ENCODE data around the gene ARMH1. TPM values are rescaled to one million over a fixed set of nuclear protein-coding genes. Genes with fewer than 3 reads are reported as not detected.
"Not testable (repeated sequence)": the region's sequence is repeated elsewhere in the genome, so short reads cannot be mapped to it uniquely, and the experiment has no call there.

ARMH1 gene
- total RNA-seq, 1 donor: 30.0 TPM

DNA sequence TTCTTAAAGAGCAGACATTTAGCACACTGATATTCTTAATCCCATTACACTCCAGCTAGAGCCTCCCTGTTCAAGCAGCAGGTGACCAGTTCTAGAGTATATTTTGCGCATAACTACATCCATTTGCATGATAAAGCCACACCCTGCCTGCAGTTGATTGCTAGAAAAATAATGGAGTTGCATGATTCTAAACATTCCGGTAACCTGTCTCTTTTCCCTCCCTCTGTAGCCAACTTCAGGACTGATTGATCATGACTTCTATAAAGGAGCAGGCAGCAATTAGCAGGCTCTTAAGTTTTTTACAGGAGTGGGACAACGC, 14.9 kb downstream of the ARMH1 start:
- Histone ChIP-seq H3K4me1 (ENCODE audit: insufficient read depth, low read length) (peaks cover 15% of the 10 kb centered on the region), H3K4me3 (ENCODE audit: low read length) (no peak overlapping the region), H3K27me3 (ENCODE audit: insufficient read depth, low read length) (no peaks in the 10 kb centered on the region)

DNA sequence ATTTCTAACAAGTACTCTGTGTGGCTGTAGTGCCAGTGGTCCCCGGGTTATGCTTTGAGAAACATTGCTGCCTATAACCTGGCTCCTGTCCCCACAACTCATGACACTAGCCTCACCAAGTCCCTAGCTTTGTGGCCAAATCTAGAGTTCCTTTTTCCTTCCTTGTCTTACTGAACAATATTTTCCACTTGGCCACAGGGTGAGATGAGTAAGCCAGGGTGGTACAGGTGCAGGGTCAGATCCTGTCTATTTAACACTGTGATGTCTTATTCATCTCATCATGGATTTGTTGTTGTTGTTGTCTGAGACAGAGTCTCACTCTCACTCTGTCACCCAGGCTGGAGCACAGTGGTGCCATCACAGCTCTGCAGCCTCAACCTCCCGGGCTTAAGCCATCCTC, 18.6 kb downstream of the ARMH1 start:
- no peaks in the 10 kb centered on the region for H3K9me3 ChIP-seq (ENCODE audit: low read depth, low read length)
- H3K4me1 ChIP-seq (ENCODE audit: insufficient read depth, low read length): peaks cover 22% of the 10 kb centered on the region
- H3K4me3 ChIP-seq (ENCODE audit: low read length): no peak overlapping the region
- H3K27me3 ChIP-seq (ENCODE audit: insufficient read depth, low read length): no peaks in the 10 kb centered on the region

More for the DNA sequence above, 14.9 kb downstream of the ARMH1 start:
- H3K9me3 ChIP-seq (ENCODE audit: low read depth, low read length): no peaks in the 10 kb centered on the region

DNA sequence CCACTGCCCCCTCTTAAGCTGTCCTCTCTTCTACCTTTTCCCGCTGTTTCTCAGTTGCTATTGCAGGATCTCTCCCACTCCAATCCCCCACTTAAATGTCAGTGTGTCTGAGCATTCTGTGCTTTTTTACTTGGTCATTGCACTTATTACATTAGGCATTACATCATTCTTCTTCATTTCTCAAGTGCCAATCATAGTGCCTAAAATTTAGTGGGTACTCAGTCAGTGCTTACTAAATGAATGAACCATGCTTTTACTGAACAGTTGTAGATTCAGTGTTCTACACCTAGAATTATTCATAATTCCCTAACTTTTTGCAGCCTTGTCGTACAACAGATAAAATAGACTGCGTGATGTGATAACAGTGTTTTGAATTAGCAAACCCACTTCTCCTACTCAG, 19.4 kb downstream of the ARMH1 start:
- peaks cover 29% of the 10 kb centered on the region for H3K4me1 ChIP-seq (ENCODE audit: insufficient read depth, low read length)
- H3K4me3 ChIP-seq (ENCODE audit: low read length): no peak overlapping the region
- H3K27me3 ChIP-seq (ENCODE audit: insufficient read depth, low read length): no peaks in the 10 kb centered on the region
- no peaks in the 10 kb centered on the region for H3K9me3 ChIP-seq (ENCODE audit: low read depth, low read length)

DNA sequence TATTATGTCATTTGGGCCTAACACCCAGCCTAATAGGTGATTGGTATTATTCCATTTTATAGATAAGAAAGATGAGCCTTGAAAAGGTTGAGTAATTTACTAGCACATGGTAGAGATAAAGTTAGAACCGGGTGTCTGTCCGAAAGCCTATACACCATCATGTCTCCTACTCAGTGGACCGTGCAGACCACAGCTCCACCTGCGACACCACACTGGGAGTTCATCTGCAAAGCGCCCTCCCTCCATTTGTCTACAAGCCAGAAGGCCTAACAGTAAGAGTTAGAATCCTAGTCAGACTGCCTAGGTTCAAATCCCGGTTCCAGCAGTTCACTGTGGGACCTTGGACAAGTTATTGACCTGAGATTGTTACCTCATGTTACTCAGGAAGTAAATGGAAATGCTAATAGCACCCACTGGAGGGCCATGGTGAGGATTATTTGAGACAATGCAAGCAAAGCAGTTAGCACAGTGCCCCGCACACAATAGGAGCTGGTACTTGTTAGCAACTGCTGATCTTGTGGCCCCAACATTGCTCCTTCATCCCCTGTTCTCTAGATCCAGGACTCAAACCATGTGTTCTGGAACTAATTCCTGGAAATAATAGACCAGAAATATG, 20.5 kb downstream of the ARMH1 start:
- Histone ChIP-seq H3K27me3 (ENCODE audit: insufficient read depth, low read length) (no peaks in the 10 kb centered on the region), H3K4me3 (ENCODE audit: low read length) (no peak overlapping the region), H3K4me1 (ENCODE audit: insufficient read depth, low read length) (peaks cover 30% of the 10 kb centered on the region), H3K9me3 (ENCODE audit: low read depth, low read length) (no peaks in the 10 kb centered on the region)

DNA sequence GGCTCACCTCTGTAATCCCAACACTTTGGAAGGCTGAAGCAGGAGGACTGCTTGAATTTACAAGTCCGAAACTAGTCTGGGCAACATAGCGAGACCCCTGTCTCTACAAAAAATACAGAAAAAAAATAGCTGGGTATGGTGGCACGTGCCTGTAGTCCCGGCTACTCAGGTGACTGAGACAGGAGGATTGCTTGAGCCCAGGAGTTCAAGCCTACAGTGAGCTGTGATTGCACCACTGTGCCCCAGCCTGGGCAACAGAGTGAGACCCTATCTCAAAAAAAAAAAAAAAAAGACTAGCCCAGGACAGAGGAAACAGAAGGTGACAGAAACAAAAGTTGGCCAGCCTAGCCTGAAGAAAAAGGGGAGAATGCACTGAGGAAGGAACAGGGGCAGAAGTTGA, 21.2 kb downstream of the ARMH1 start:
- Histone ChIP-seq H3K4me1 (ENCODE audit: insufficient read depth, low read length) (peaks cover 30% of the 10 kb centered on the region), H3K4me3 (ENCODE audit: low read length) (no peak overlapping the region), H3K9me3 (ENCODE audit: low read depth, low read length) (no peaks in the 10 kb centered on the region), H3K27me3 (ENCODE audit: insufficient read depth, low read length) (no peaks in the 10 kb centered on the region)

DNA sequence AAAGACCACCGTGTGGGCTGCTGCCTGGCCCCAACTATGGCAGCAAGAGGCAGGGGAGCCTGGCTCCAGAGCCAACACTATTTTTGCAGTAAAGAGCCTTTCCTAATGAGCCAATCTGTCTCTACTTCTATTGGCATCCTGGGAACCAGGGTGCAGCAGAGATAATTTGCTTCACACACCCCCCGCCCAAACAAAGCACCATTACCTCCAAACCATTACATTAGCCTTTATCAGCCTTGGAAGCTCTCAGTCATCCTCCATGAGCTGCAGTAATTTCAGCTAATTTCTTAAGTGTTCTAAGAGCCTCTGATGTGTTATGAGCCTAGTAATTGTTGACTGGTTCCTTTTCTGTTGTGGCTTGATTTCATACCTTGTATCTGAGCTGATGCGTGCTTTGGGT, 21.6 kb downstream of the ARMH1 start:
- H3K4me3 ChIP-seq (ENCODE audit: low read length): no peak overlapping the region
- no peaks in the 10 kb centered on the region for H3K27me3 ChIP-seq (ENCODE audit: insufficient read depth, low read length)
- H3K4me1 ChIP-seq (ENCODE audit: insufficient read depth, low read length): peaks cover 30% of the 10 kb centered on the region
- H3K9me3 ChIP-seq (ENCODE audit: low read depth, low read length): no peaks in the 10 kb centered on the region

DNA sequence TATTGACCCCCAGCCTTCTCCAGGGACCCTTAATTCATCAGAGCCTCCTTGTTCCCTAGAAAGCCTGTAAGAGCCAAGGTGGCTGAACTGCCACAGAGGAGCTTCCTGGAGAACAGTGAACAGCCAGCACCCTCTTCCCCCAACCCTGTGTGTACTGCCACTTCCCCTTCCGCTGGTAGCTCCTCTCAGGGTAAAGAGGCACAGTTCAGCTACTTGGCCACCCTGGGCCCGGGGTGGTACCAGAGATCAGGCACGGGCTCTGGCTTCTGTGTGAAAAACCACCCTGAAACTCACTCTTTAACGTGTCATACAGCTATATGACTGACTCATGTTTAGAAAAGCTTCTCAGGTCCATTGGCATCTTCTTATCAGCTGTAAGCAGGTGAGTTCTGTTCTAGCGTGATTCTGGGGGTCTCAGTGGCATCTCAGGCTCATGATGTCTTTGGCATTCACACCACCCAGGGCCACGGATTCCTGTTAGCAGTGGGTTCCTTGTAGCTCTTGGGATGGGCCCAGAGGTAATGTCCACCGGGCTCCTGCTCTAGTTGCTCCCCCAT, 22.4 kb downstream of the ARMH1 start:
- no peaks in the 10 kb centered on the region for H3K27me3 ChIP-seq (ENCODE audit: insufficient read depth, low read length)
- no peak overlapping the region for H3K4me3 ChIP-seq (ENCODE audit: low read length)
- no peaks in the 10 kb centered on the region for H3K9me3 ChIP-seq (ENCODE audit: low read depth, low read length)
- peaks cover 30% of the 10 kb centered on the region for H3K4me1 ChIP-seq (ENCODE audit: insufficient read depth, low read length)

DNA sequence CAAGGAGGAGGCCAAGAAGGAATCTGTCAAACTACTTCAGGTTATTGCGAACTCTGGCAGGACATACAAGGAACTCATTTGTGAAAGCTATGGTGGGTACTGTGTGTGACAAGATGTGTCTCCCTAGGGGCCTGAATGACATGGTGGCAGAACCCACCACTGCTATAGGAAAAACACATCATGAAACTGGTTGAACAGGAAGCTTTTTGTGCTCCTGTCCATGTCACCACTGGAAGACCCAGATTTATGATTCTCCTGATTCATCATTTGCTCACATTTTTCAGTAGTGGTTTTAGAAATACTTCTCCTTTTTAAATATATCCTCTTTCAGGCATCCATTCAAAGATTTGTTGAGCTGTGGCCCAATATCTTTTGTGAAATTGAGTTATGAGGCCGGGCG, 23.6 kb downstream of the ARMH1 start:
- Histone ChIP-seq H3K4me3 (ENCODE audit: low read length) (no peak overlapping the region), H3K27me3 (ENCODE audit: insufficient read depth, low read length) (no peaks in the 10 kb centered on the region), H3K4me1 (ENCODE audit: insufficient read depth, low read length) (peaks cover 30% of the 10 kb centered on the region), H3K9me3 (ENCODE audit: low read depth, low read length) (no peaks in the 10 kb centered on the region)

DNA sequence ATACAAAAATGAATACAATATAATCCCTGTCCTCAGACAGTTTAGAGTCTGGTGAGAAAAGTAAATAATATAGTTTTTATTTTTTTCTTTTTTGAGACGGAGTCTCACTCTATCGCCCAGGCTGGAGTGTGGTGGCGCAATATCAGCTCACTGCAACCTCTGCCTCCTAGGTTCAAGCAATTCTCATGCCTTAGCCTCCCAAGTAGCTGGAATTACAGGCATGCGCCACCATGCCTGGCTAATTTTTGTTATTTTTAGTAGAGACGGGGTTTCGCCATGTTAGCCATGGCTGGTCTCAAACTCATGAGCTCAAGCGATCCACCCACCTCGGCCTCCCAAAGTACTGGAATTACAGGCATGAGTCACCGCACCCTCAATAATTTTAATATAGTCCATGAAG, 24.9 kb downstream of the ARMH1 start:
- not testable (repeated sequence) for H3K4me3 ChIP-seq (ENCODE audit: low read length); H3K9me3 ChIP-seq (ENCODE audit: low read depth, low read length); H3K27me3 ChIP-seq (ENCODE audit: insufficient read depth, low read length)
- H3K4me1 ChIP-seq (ENCODE audit: insufficient read depth, low read length): peaks cover 30% of the 10 kb centered on the region

DNA sequence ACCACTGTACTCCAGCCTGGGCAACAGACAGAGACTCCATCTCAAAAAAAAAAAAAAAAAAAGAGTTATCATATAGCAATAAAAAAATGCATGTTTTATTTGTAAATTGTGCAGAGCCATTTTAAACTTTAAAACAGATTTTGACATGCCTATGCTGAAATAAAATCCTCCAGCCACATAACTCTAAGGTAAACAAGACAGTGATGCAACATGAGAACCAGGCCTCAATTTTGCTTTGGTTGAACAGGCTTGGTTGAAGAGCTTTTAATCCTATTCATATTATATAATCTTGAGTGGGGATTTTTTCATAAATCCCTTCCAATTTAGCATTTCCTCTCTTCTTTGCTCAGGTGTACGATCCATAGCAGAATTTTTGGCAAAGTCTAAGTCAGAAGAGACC, 26.1 kb downstream of the ARMH1 start:
- H3K9me3 ChIP-seq (ENCODE audit: low read depth, low read length): no peaks in the 10 kb centered on the region
- no peaks in the 10 kb centered on the region for H3K27me3 ChIP-seq (ENCODE audit: insufficient read depth, low read length)
- no peak overlapping the region for H3K4me3 ChIP-seq (ENCODE audit: low read length)
- H3K4me1 ChIP-seq (ENCODE audit: insufficient read depth, low read length): peaks cover 30% of the 10 kb centered on the region

DNA sequence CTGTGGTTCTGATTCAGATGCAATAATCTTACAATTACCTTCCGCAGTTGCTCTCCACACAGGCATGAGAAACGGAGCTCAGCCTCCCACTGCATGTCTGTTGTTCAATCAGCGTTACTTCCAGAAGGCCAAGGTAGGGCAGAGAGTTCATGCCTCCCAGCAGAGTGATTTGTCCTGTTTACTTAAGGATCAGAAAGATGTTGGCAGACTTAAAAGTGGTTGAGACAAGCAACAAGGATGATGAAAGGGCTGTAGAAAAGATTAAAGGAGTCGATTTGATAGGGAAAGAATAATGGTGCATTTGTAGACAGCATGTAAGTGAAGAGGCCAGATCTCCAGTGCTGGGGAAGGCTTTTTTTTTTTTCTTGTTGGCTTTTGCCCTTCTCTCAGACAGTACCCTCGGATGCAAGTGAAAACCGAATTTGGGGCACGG, 26.6 kb downstream of the ARMH1 start:
- Histone ChIP-seq H3K9me3 (ENCODE audit: low read depth, low read length) (no peaks in the 10 kb centered on the region), H3K27me3 (ENCODE audit: insufficient read depth, low read length) (no peaks in the 10 kb centered on the region), H3K4me1 (ENCODE audit: insufficient read depth, low read length) (peaks cover 27% of the 10 kb centered on the region), H3K4me3 (ENCODE audit: low read length) (no peak overlapping the region)

DNA sequence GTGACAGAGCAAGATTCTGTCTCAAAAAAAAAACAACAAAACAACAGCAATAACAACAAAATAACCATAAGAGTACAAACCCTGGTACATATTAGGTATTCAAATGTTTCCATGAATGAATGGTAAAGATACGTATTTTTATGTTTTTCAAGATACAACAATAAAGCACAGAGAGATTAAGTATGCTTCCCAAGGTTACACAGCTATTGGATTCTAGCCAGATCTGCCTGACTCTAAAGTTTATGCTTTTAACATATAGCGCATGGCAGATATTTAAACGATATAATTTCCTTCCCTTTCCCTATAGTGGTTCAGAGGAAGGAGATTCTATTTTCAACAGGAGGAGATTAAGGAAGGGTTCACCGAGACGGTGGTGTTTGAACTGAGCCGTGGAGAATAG, 31.0 kb downstream of the ARMH1 start:
- no peaks in the 10 kb centered on the region for H3K27me3 ChIP-seq (ENCODE audit: insufficient read depth, low read length)
- no peaks in the 10 kb centered on the region for H3K9me3 ChIP-seq (ENCODE audit: low read depth, low read length)
- H3K4me1 ChIP-seq (ENCODE audit: insufficient read depth, low read length): peaks cover 6% of the 10 kb centered on the region
- H3K4me3 ChIP-seq (ENCODE audit: low read length): no peak overlapping the region

DNA sequence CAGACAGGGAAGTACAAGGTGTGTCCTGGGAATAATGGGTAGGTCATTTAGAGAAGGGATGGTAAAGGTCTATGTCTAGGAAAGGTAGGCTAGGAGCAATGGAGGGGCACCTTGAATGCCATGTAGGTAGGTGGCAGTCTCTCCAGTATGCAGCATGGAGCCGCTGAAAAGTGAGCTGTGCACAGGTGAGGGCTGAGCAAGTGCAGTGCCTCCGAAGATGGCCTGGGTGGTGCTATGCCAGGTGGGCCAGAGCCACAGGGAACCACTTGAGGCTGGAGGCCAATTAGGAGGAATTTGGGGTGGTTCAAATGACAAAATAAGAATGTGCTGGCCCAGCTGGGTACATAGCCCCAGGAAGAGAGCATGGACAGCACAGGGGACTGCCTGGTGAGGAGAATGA, 31.4 kb downstream of the ARMH1 start:
- H3K4me1 ChIP-seq (ENCODE audit: insufficient read depth, low read length): peaks cover 6% of the 10 kb centered on the region
- no peaks in the 10 kb centered on the region for H3K9me3 ChIP-seq (ENCODE audit: low read depth, low read length)
- no peak overlapping the region for H3K4me3 ChIP-seq (ENCODE audit: low read length)
- H3K27me3 ChIP-seq (ENCODE audit: insufficient read depth, low read length): no peaks in the 10 kb centered on the region

DNA sequence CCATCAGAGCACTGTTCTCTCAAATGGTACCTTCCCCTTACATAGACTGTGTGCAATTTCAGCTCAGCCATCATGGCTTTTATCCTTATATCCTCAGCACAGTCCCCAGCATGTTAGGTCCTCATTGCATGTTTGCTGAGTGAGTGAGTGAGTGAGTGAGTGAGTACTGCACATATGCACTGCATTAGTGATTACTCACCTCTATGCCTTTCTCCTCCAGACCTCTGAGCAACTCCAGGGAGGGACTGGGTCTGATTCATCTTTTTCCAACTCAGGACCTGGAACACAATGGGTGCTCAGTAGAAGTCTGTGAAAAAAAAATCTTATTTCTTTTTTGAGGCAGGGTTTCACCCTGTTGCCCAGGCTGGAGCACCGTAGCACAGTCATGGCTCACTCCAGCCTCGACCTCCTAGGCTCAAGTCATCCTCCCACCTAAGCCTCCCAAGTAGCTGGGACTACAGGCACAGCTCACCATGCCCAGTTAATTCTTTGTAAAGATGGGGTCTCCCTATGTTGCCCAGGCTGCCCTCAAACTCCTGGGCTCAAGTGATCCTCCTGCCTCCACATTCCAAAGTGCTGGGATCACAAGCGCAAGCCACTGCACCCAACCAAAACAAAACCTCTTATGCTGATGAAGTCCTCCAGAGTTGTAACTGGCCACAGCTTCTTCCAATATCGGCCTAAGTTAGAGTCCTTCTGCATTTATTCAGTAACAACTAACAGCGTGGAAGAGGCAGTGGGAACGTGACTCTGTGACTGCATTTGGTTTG, 32.8 kb downstream of the ARMH1 start:
- H3K4me3 ChIP-seq (ENCODE audit: low read length): no peak overlapping the region
- H3K9me3 ChIP-seq (ENCODE audit: low read depth, low read length): no peaks in the 10 kb centered on the region
- peaks cover 6% of the 10 kb centered on the region for H3K4me1 ChIP-seq (ENCODE audit: insufficient read depth, low read length)
- no peaks in the 10 kb centered on the region for H3K27me3 ChIP-seq (ENCODE audit: insufficient read depth, low read length)

DNA sequence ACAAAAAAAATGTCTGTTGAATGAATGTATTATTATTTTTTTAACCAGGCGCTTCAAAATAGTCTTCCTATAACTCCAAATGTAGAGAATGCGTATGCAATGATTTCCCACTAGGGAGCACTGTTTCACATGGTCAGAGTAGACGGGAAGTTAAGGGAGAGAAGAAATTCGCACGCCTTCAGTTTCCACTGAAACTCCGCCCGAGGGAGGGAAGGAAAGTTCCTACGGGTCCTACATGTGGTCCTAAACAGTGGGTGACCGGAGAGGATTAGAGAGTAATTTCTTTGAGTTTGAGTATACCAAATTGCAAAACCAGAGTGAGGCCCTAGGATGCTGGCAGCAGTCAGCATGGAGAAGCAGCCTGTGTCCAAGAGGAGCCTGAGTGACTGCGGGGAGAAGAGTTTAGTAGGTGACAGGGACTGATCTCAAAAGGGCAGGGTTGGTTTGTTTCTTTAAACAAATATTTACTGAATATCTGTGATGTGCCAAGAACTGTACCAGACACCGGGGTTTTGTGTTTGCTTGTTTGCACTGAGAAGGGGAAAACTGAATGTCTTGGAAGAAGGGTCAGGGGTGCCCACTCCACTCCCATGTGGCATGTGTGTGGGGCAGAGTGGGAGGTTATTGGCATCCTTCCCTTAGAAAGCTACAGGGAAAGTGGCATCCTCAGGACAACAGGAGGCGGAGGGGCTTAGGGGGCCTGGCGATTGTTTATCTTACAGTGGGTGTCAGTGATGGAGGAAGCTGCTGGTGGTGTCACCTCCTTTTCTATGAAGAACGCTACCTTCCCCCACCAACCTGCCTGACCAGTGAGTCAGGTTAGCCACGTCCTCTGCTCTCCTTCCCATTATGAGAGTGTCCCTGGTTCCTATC, 33.7 kb downstream of the ARMH1 start:
- Histone ChIP-seq H3K9me3 (ENCODE audit: low read depth, low read length) (no peaks in the 10 kb centered on the region), H3K4me3 (ENCODE audit: low read length) (no peak overlapping the region), H3K27me3 (ENCODE audit: insufficient read depth, low read length) (no peaks in the 10 kb centered on the region), H3K4me1 (ENCODE audit: insufficient read depth, low read length) (peaks cover 6% of the 10 kb centered on the region)

Data from mononuclear cell (primary cell).